ENCODE data around the gene IGSF21. TPM values are rescaled to one million over a fixed set of nuclear protein-coding genes. Genes with fewer than 3 reads are reported as not detected.

Gene IGSF21
- polyA plus RNA-seq, 1 of the 3 experiments (the other 2 are of a cell fraction): not detected

DNA sequence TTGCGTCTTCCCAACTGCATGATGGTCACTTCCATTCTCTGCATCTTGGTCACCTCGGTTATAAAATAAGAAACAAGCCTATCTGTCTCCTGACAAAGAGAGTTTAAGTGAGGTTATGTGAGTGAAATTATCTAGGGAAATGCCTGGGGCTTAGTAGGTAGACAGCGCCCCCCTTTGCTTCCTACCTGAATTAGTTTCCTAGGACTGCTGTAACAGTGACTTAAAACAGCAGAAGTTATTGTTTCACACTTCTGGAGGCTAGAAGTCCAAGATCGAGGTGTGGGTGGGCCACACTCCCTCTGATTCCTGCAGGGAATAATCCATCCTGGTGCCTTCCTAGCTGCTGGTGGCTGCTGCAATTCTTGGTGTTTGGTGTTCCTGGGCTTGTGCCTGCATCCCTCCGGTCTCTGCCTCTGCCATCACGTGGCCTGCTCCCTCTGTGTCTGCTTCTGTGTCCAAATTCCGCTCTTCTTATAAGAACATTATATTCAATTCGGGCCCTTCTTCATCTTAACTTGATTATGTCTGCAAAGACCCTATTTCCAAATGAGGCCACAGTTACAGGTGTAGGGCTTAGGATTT is 92.6 kb downstream of the IGSF21 start:
- POLR2A ChIA-PET: interaction anchor here (1.1 kb wide), 1 partner anchor 30 kb away, joined by 3 read pairs; no protein-coding TSS in a partner anchor
- CTCF ChIA-PET: interaction anchor here (1.1 to 1.5 kb wide), 5 partner anchors 19 to 381 kb away, joined by 3 to 5 read pairs (median 3); no protein-coding TSS in a partner anchor
- DNase-seq: no peak

DNA sequence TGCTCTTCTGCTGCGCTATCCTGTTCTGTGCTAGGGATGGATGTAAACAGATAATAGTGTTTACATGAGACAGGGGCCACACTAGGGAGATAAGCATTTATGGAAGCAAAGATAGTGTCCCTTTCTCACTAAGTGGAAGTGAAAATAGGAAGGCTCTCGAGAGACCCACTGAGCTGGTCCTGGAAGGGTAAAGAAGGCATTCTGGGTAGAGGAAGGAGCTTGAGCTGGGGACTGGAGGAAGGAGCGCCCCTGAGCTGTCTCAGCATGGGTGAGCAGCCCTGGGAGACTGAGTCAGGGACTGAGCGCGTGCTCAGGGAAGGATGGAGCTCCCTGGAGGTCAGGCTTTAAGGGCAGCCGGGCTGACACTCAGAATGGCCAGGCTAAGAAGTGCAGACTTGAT is 93.3 kb downstream of the IGSF21 start:
- Histone ChIP-seq H3K4me3 (ENCODE audit: low read depth in 2 of 2, low read length in 1 of 2) (no peak overlapping the region), H3K9ac (no peak overlapping the region), H3K9me3 (no peaks in the 10 kb centered on the region), H3K79me2 (ENCODE audit: insufficient read depth) (no peaks in the 10 kb centered on the region), H3K36me3 (replicated peaks in 1 of 2; ENCODE audit: control insufficient read depth in 1 of 2, insufficient read depth in 2 of 2, low read length in 1 of 2) (no peaks in the 10 kb centered on the region), H4K20me1 (ENCODE audit: insufficient read depth) (no peaks in the 10 kb centered on the region), H3K27me3 (ENCODE audit: insufficient read depth) (no peaks in the 10 kb centered on the region), H3F3A (replicated peaks; ENCODE audit: insufficient read depth) (no peaks in the 10 kb centered on the region), H2AFZ (ENCODE audit: low read depth) (no peak overlapping the region), H3K9me2 (no peaks in the 10 kb centered on the region), H3K4me1 (ENCODE audit: control insufficient read depth in 1 of 2, insufficient read depth in 2 of 2, low read depth in 1 of 2, low read length in 1 of 2) (peaks cover 0 to 25% of the 10 kb centered on the region in 2 experiments; a peak in 1 of 4 replicates), H3K4me2 (no peak overlapping the region), H3K27ac (ENCODE audit: low read depth in 2 of 2, low read length in 1 of 2) (no peak overlapping the region)
- TF ChIP-seq NFIC (IDR thresholded peaks at IDR 0.05; ENCODE audit: borderline replicate concordance) (no peak), TAF1 (IDR thresholded peaks at IDR 0.05; ENCODE audit: borderline replicate concordance, low read depth, low read length) (no peak), EZH2phosphoT487 (IDR thresholded peaks at IDR 0.05; ENCODE audit: borderline replicate concordance, low read depth) (no peak), MEF2A (IDR thresholded peaks at IDR 0.05; ENCODE audit: borderline replicate concordance, low read depth) (no peak), EP300 (IDR thresholded peaks at IDR 0.05; ENCODE audit: borderline replicate concordance in 1 of 2, low read depth in 1 of 2, low read length in 1 of 2) (no peak), NRF1 (IDR thresholded peaks at IDR 0.05; ENCODE audit: low read depth, low read length) (no peak), YY1 (IDR thresholded peaks at IDR 0.05; ENCODE audit: low read depth) (no peak), CHD2 (IDR thresholded peaks at IDR 0.05; ENCODE audit: low read length, partially characterized antibody) (no peak), RXRA (IDR thresholded peaks at IDR 0.05; ENCODE audit: borderline replicate concordance, low read depth) (no peak), JUND (IDR thresholded peaks at IDR 0.05) (no peak), MXI1 (IDR thresholded peaks at IDR 0.05; ENCODE audit: low read depth, low read length) (no peak), GATA2 (CRISPR knock-in tag; IDR thresholded peaks at IDR 0.05) (no peak), TEAD4 (IDR thresholded peaks at IDR 0.05; ENCODE audit: borderline replicate concordance, insufficient read depth) (no peak)
- TF ChIP-seq, protein P1, sequence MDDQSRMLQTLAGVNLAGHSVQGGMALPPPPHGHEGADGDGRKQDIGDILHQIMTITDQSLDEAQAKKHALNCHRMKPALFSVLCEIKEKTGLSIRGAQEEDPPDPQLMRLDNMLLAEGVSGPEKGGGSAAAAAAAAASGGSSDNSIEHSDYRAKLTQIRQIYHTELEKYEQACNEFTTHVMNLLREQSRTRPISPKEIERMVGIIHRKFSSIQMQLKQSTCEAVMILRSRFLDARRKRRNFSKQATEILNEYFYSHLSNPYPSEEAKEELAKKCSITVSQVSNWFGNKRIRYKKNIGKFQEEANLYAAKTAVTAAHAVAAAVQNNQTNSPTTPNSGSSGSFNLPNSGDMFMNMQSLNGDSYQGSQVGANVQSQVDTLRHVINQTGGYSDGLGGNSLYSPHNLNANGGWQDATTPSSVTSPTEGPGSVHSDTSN (IDR thresholded peaks at IDR 0.05): no peak
- TF ChIP-seq, protein P2, sequence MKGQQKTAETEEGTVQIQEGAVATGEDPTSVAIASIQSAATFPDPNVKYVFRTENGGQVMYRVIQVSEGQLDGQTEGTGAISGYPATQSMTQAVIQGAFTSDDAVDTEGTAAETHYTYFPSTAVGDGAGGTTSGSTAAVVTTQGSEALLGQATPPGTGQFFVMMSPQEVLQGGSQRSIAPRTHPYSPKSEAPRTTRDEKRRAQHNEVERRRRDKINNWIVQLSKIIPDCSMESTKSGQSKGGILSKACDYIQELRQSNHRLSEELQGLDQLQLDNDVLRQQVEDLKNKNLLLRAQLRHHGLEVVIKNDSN (IDR thresholded peaks at IDR 0.05; ENCODE audit: borderline replicate concordance, low read depth): no peak
- ChIA-PET POLR2A (interaction anchor here (1.1 kb wide), 1 partner anchor 30 kb away, joined by 3 read pairs; no protein-coding TSS in a partner anchor), CTCF (interaction anchor here (1.0 to 1.5 kb wide), 3 partner anchors 14 to 380 kb away, joined by 3 to 5 read pairs (median 5); no protein-coding TSS in a partner anchor)
- no peak for DNase-seq
- 38% methylated on average over 6 of the region's 6 CpGs for WGBS (ENCODE audit: low lambda C conversion rate)

More for the DNA sequence above, 92.6 kb downstream of the IGSF21 start:
- H3K9me2 ChIP-seq: no peaks in the 10 kb centered on the region
- no peak overlapping the region for H2AFZ ChIP-seq (ENCODE audit: low read depth)
- H3K36me3 ChIP-seq (replicated peaks in 1 of 2; ENCODE audit: control insufficient read depth in 1 of 2, insufficient read depth in 2 of 2, low read length in 1 of 2): no peaks in the 10 kb centered on the region
- no peaks in the 10 kb centered on the region for H3K79me2 ChIP-seq (ENCODE audit: insufficient read depth)
- no peak overlapping the region for H3K27ac ChIP-seq (ENCODE audit: low read depth in 2 of 2, low read length in 1 of 2)
- no peak overlapping the region for H3K4me2 ChIP-seq
- no peaks in the 10 kb centered on the region for H4K20me1 ChIP-seq (ENCODE audit: insufficient read depth)
- H3K4me3 ChIP-seq (ENCODE audit: low read depth in 2 of 2, low read length in 1 of 2): no peak overlapping the region
- TF ChIP-seq EZH2phosphoT487 (IDR thresholded peaks at IDR 0.05; ENCODE audit: borderline replicate concordance, low read depth) (no peak), RAD21 (IDR thresholded peaks at IDR 0.05; ENCODE audit: low read length) (peak; percentile 25; the same call in 1 of the 2 replicates)
- TF ChIP-seq, protein P3, sequence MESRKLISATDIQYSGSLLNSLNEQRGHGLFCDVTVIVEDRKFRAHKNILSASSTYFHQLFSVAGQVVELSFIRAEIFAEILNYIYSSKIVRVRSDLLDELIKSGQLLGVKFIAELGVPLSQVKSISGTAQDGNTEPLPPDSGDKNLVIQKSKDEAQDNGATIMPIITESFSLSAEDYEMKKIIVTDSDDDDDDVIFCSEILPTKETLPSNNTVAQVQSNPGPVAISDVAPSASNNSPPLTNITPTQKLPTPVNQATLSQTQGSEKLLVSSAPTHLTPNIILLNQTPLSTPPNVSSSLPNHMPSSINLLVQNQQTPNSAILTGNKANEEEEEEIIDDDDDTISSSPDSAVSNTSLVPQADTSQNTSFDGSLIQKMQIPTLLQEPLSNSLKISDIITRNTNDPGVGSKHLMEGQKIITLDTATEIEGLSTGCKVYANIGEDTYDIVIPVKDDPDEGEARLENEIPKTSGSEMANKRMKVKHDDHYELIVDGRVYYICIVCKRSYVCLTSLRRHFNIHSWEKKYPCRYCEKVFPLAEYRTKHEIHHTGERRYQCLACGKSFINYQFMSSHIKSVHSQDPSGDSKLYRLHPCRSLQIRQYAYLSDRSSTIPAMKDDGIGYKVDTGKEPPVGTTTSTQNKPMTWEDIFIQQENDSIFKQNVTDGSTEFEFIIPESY (IDR thresholded peaks at IDR 0.05; ENCODE audit: borderline replicate concordance, low read depth): no peak
- 33% methylated on average over 8 of the region's 8 CpGs for WGBS (ENCODE audit: low lambda C conversion rate)
- H3F3A ChIP-seq (replicated peaks; ENCODE audit: insufficient read depth): no peaks in the 10 kb centered on the region
- H3K9me3 ChIP-seq: no peaks in the 10 kb centered on the region
- H3K9ac ChIP-seq: no peak overlapping the region
- no peaks in the 10 kb centered on the region for H3K27me3 ChIP-seq (ENCODE audit: insufficient read depth)
- H3K4me1 ChIP-seq (ENCODE audit: control insufficient read depth in 1 of 2, insufficient read depth in 2 of 2, low read depth in 1 of 2, low read length in 1 of 2): peaks cover 0 to 27% of the 10 kb centered on the region in 2 experiments; a peak in 1 of 4 replicates
